KOPT-K1 (cell line): Measurements from ENCODE around the gene BTBD8.

ENCODE experiments used
- H3K27ac ChIP-seq: fragments of 200-600 bp; sonication (generic); 2 replicates; pipeline ENCODE4 v1.5.1; 2016; ENCODE audit warnings: antibody characterized with exemption, mild to moderate bottlenecking, low read depth, low read length; ENCODE audit not compliant: poor library complexity, severe bottlenecking
- H3K36me3 ChIP-seq: fragments of 200-600 bp; sonication (generic); 2 replicates; pipeline ENCODE4 v1.5.1; 2017; ENCODE audit warnings: antibody characterized with exemption, mild to moderate bottlenecking, low read length, moderate library complexity; ENCODE audit not compliant: insufficient read depth
- H3K9me3 ChIP-seq: fragments of 200-600 bp; sonication (generic); 2 replicates; pipeline ENCODE4 v1.5.1; 2017; ENCODE audit warnings: antibody characterized with exemption, low read length, mild to moderate bottlenecking; ENCODE audit not compliant: insufficient read depth, poor library complexity, severe bottlenecking

The BTBD8 gene

DNA sequence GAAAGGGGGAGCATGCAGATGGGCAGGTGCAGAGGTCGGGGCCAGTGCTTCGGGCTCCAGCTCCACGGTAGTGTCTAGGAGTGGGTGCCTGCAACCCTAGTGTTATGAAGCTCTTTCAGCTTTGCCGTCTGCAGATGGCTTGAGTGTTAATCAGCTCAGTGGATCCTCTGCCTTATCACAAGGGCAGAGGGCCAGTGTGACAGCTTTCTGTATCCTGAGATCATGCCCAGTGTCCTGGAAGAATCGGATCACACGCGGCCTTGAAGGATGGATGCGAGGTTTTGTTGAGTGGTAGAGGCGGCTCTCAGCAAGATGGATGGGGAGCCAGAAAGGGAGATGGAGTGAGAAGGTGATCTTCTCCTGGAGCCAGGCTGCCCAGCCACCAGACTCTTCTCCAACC is 112.1 kb downstream of the BTBD8 start:
- Histone ChIP-seq H3K27ac (no peak overlapping the region), H3K9me3 (no peaks in the 10 kb centered on the region), H3K36me3 (no peaks in the 10 kb centered on the region)

DNA sequence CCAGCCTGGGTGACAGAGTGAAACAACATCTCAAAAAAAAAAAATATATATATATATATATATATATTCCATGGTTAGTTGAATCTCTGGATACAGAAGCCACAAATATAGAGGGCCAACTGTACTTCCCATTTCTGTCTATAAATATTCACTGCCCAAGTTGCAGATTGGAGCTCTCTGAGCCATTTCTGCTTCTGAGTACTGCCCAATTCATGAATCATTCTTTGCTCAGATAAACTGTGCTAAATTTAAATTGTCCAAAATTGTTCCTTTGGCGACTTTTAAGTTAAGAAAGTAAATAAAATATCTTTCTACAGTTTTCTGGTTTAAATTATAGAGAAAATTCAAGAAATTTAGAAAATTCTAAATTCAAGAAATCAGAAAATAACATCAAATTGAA is 114.4 kb downstream of the BTBD8 start:
- Histone ChIP-seq H3K36me3 (no peaks in the 10 kb centered on the region), H3K9me3 (no peaks in the 10 kb centered on the region), H3K27ac (no peak overlapping the region)

DNA sequence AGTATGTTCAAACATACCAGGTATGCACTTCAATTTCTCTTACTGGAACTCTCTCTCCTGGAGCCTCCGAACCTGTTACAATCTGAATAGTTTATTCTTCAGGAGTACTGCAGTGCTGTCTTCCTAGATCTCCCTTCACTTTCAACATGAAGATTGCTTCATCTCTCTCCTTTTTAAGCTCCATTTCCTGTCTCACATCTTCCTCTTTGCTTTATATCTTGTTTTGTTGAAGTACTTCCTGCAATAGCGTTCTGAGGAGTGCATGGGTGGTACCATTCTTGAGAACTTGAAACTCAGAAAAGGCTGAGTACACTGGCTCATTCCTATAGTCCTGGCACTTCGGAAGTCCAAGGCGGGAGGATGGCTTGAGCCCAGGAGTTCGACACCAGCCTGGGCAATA is 121.8 kb downstream of the BTBD8 start:
- H3K36me3 ChIP-seq: no peaks in the 10 kb centered on the region
- no peak overlapping the region for H3K27ac ChIP-seq
- peaks cover 6% of the 10 kb centered on the region for H3K9me3 ChIP-seq

- Histone ChIP-seq H3K27ac (no peak overlapping the region), H3K36me3 (no peaks in the 10 kb centered on the region), H3K9me3 (peaks cover 6% of the 10 kb centered on the region)
Observed at GRCh38 chr1:92203105-92203504, 123.0 kb downstream of the BTBD8 start.

DNA sequence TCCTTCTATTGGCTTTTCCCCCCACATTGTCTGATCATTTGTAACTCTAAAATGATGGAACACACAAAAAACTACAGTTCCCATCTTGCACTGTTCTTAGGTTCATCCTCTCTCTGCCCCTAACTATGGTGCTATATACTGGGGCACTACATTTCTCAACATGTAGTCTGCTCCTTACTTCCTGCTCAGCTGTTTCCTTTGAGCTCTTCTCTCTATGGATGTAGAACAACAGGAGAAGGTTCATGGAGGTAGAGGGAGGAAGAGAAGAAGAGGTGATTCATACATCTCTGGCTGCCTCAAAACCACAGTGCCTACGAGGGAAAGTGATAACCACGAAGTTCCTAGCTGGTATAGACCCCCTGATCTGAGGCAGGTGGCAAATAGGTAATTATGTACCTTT is 130.6 kb downstream of the BTBD8 start:
- H3K9me3 ChIP-seq: peaks cover 6% of the 10 kb centered on the region
- H3K36me3 ChIP-seq: no peaks in the 10 kb centered on the region
- no peak overlapping the region for H3K27ac ChIP-seq

DNA sequence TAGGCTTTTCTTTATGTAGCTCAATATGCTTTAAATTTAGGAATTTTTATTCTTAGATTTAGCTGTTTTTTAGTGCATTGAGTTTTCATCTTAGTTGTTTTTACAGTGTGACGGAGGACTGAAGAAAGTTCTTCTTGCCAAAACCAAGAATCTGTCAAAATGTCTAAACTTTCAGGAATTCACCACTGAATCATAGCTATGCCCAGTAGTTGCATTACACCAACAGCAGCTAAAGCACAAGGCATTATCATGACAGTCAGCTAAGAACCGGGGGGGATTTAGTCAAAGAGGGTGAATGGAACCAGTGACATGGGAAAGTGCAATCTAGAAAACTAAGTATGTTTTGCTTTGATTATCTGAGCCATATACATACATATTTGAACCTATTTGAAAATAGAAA is 131.0 kb downstream of the BTBD8 start:
- peaks cover 4% of the 10 kb centered on the region for H3K9me3 ChIP-seq
- H3K27ac ChIP-seq: no peak overlapping the region
- H3K36me3 ChIP-seq: no peaks in the 10 kb centered on the region

DNA sequence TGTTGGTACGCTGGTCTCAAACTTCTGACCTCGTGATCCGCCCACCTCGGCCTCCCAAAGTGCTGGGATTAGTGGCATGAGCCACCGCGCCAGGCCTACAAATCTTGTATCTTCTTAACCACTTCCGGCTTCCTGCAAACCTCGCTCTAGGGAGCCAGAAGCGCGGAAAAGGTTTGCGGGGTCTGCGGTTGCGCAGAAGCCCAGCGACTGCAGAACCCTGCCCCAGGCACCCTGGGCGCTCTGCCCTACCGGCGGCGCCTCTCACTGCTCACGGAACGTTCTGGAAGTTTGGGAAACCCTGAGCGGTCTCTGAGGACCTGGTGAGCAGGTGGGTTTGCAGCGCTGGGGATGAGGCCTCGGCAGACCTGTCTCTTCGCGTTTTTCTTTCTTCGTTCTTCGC is 137.6 kb downstream of the BTBD8 start, which contains the start of gene C1orf146:
TSS of gene C1orf146 (plus strand) at position 195 of the 400 bp plus-strand sequence. CDS start 13,506 bp downstream, outside the sequence.
- H3K36me3 ChIP-seq: no peaks in the 10 kb centered on the region
- no peak within 1 kb of the TSS for H3K27ac ChIP-seq
- no peaks in the 10 kb centered on the region for H3K9me3 ChIP-seq

GRCh38 chr1:92218559-92218958 is 138.4 kb downstream of the BTBD8 start:
- Histone ChIP-seq H3K36me3 (no peaks in the 10 kb centered on the region), H3K9me3 (no peaks in the 10 kb centered on the region), H3K27ac (no peak overlapping the region)

GRCh38 chr1:92219028-92219427 is 138.9 kb downstream of the BTBD8 start:
- Histone ChIP-seq H3K27ac (no peak overlapping the region), H3K36me3 (no peaks in the 10 kb centered on the region), H3K9me3 (no peaks in the 10 kb centered on the region)

GRCh38 chr1:92228401-92228800 is 148.3 kb downstream of the BTBD8 start:
- Histone ChIP-seq H3K36me3 (no peaks in the 10 kb centered on the region), H3K27ac (no peak overlapping the region), H3K9me3 (no peaks in the 10 kb centered on the region)

DNA sequence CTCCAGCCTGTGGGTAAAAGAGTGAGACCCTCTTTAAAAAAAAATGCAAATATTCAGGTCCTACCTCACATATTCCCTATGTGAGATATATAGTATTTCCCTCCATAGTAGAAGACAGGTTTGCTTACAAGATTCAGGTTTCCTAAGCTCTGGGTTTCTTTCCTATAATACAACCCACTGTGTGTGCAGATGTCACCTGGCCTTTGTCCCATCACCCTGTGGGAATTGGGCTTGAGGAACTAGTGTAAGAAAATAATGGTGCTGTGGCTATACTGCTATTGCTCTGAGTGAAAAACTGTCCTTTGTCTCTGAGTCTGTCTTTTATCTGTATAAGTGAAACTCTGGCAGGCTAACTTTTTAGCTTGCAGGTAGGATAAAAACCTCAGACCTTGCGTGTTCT is 150.6 kb downstream of the BTBD8 start:
- Histone ChIP-seq H3K36me3 (no peaks in the 10 kb centered on the region), H3K9me3 (no peaks in the 10 kb centered on the region), H3K27ac (no peak overlapping the region)
